ENCODE measurements around the gene TMEM106C. TPM values are rescaled to one million over a fixed set of nuclear protein-coding genes. Genes with fewer than 3 reads are reported as not detected.

Gene TMEM106C
- total and polyA plus RNA-seq, 10 of the 15 experiments (the other 5 are each of a cell fraction or from before 2014, with no cell fraction given), result 90.2 to 280 (median 161) TPM

DNA sequence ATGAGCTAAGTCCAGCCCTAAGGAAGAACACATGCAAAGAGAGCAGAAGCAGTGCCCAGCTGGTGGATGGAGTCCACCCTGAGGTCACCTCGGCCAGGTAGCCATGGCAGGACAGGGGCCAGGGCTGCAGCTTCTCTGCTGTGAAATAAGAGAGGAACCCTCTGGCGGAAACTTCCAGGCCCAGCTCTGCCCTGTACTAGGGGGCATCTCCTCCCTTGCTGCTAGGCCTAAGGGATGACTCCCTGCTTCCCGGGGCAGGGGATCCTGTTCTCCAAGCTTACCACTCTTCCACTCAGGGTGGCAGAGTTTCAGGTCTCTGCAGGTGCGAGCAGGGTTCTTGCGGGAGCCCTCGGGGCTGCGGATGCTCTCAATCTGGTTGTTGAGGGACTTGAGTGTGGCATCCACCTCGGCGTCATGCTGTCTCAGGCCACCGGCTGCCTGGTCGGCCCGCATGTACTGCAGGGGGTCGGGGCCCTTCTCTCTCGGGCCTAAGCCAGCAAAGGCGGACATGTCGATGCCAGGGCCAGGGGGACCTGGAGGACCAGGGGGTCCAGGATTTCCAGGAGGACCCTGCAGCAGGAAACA lies 11.7 kb downstream of the TMEM106C start (continued):
- TF ChIP-seq CBX3 (IDR thresholded peaks at IDR 0.05; ENCODE audit: borderline replicate concordance, low read depth), result no peak
- no peak for TF ChIP-seq KDM1A (IDR thresholded peaks at IDR 0.05; ENCODE audit: borderline replicate concordance)

DNA sequence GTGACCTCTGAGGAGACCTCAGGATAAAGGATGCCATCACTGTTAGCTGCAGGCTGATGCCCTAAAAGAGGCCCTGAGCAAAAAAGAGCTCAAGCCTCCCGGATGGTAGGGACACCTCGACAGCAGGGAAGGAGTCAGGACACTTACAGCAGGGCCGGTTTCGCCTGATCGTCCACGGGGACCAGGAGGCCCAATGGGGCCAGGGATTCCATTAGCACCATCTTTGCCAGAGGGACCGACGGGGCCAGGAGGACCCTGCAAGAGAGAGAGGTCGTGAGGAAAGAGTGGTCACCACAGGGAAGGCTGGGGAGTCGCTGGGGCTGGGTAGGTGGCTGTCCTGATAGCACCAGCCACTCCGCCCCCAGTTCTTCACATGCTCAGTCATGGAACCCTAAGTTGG lies 12.4 kb downstream of the TMEM106C start:
- FAIRE-seq (no peak), DNase-seq (ENCODE audit: low read depth, low spot score) (no peak), ATAC-seq (no peak)
- intact Hi-C loops (cut with micrococcal nuclease; ENCODE audit: unreplicated experiment) (no loop called here), in situ Hi-C loops (cut with MboI) (no loop called here)
- no peaks in the 10 kb centered on the region; a peak in 2 of 4 replicates for H3K27me3 ChIP-seq (replicated peaks in 1 of 2; ENCODE audit: control insufficient read depth in 2 of 2, insufficient read depth in 2 of 2, low read length in 1 of 2)
- H3K4me1 ChIP-seq (ENCODE audit: control insufficient read depth, insufficient read depth, low read length), result no peaks in the 10 kb centered on the region
- H3K4me2 ChIP-seq (ENCODE audit: control insufficient read depth, insufficient read depth), result no peak overlapping the region
- RAD21 ChIA-PET (ENCODE audit: unreplicated experiment), result no interaction called here
- H3K4me3 ChIP-seq, result no peak overlapping the region
- SMC1A ChIA-PET (ENCODE audit: uncharacterized antibody, unreplicated experiment), result interaction anchor here (1.1 kb wide), 1 partner anchor 9 kb away, joined by 4 read pairs; no protein-coding TSS in a partner anchor
- no peaks in the 10 kb centered on the region for H3K79me2 ChIP-seq (ENCODE audit: control insufficient read depth, insufficient read depth, low read length)
- POLR2A ChIA-PET, result no interaction called here
- no TSS peak for BruUV-seq (replicated peaks)
- TF ChIP-seq TARDBP (IDR thresholded peaks at IDR 0.05; ENCODE audit: borderline replicate concordance) (no peak), SMAD5 (IDR thresholded peaks at IDR 0.05; ENCODE audit: low read depth) (no peak)
- no peaks in the 10 kb centered on the region; the same call in 1 of the 2 replicates for H4K20me1 ChIP-seq (ENCODE audit: control insufficient read depth, insufficient read depth)
- WGBS (ENCODE audit: insufficient coverage, insufficient replicate concordance, low lambda C conversion rate, missing lambda C conversion rate), result 45% methylated on average over 11 of the region's 11 CpGs
- CTCF ChIA-PET, result interaction anchor here (1.2 kb wide), 1 partner anchor 11 kb away, joined by 4 read pairs; no protein-coding TSS in a partner anchor
- H3K36me3 ChIP-seq (ENCODE audit: control insufficient read depth in 2 of 2, insufficient read depth in 2 of 2, low read length in 1 of 2), result no peaks in the 10 kb centered on the region
- no peak overlapping the region for H3K9ac ChIP-seq (ENCODE audit: control insufficient read depth, insufficient read depth, low read length)
- no peaks in the 10 kb centered on the region for H3K9me3 ChIP-seq (replicated peaks; ENCODE audit: control insufficient read depth, insufficient read depth, low read length)
- H3K27ac ChIP-seq (ENCODE audit: control insufficient read depth, insufficient read depth), result no peak overlapping the region
- no peak overlapping the region for H2AFZ ChIP-seq (ENCODE audit: control insufficient read depth, low read depth, low read length)

DNA sequence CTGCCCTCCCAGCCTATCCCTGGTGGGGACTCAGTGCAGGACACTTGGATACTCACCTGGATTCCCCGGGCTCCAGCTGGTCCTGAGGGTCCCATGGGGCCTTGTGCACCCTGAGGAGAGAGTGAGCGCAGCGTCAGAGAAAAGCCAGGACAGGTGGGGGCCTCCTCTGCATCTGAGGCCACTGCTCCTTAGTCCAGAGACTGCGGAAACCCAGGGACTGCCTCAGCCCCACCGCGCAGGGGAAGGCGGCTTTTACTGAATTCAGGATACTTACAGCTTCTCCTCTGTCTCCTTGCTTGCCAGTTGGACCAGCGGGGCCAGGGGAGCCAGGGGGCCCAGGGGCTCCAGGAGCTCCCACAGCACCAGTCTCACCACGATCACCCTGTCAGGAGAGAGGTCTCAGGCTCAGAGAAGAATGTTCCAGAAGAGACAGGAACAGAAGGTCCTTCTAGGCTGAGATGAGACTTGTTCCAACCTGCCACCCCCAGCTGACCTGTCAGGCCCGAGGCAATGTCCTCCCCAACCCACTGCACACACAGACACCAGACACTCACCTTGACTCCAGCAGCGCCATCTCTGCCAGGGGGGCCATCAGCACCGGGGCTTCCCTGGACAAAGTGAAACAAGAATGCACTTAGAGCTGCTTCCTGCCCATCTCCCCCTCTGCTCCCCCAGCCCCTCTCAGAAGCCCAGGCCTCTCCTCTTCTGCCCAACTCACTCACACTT lies 13.8 kb downstream of the TMEM106C start:
- ATAC-seq (no peak), DNase-seq (ENCODE audit: low read depth, low spot score) (no peak), FAIRE-seq (no peak)
- H3K79me2 ChIP-seq (ENCODE audit: control insufficient read depth, insufficient read depth, low read length), result no peaks in the 10 kb centered on the region
- ChIA-PET POLR2A (no interaction called here), CTCF (interaction anchor here (1.2 kb wide), 1 partner anchor 12 kb away, joined by 4 read pairs; no protein-coding TSS in a partner anchor), RAD21 (ENCODE audit: unreplicated experiment) (no interaction called here), SMC1A (ENCODE audit: uncharacterized antibody, unreplicated experiment) (no interaction called here)
- in situ Hi-C loops (cut with MboI), result no loop called here
- TF ChIP-seq NFXL1 (IDR thresholded peaks at IDR 0.05; ENCODE audit: borderline replicate concordance), result no peak
- no peak for TF ChIP-seq SREBF1 (IDR thresholded peaks at IDR 0.05; ENCODE audit: low read length)
- no peak for TF ChIP-seq ZNF24 (IDR thresholded peaks at IDR 0.05)
- no peak for TF ChIP-seq RFX5 (IDR thresholded peaks at IDR 0.05; ENCODE audit: low read depth, low read length)
- TF ChIP-seq PAX8 (IDR thresholded peaks at IDR 0.05), result no peak
- TF ChIP-seq, protein P1, sequence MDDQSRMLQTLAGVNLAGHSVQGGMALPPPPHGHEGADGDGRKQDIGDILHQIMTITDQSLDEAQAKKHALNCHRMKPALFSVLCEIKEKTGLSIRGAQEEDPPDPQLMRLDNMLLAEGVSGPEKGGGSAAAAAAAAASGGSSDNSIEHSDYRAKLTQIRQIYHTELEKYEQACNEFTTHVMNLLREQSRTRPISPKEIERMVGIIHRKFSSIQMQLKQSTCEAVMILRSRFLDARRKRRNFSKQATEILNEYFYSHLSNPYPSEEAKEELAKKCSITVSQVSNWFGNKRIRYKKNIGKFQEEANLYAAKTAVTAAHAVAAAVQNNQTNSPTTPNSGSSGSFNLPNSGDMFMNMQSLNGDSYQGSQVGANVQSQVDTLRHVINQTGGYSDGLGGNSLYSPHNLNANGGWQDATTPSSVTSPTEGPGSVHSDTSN (IDR thresholded peaks at IDR 0.05; ENCODE audit: insufficient replicate concordance, low read depth, low read length), result no peak
- no peak for TF ChIP-seq MEF2B (IDR thresholded peaks at IDR 0.05; ENCODE audit: partially characterized antibody, poor library complexity, severe bottlenecking)
- TF ChIP-seq PAX5 (IDR thresholded peaks at IDR 0.05; ENCODE audit: borderline replicate concordance, low read depth, low read length), result no peak
- no peaks in the 10 kb centered on the region; a peak in 2 of 4 replicates for H3K27me3 ChIP-seq (replicated peaks in 1 of 2; ENCODE audit: control insufficient read depth in 2 of 2, insufficient read depth in 2 of 2, low read length in 1 of 2)
- intact Hi-C loops (cut with micrococcal nuclease; ENCODE audit: unreplicated experiment), result no loop called here
- H3K9ac ChIP-seq (ENCODE audit: control insufficient read depth, insufficient read depth, low read length), result no peak overlapping the region
- no peak overlapping the region for H3K4me2 ChIP-seq (ENCODE audit: control insufficient read depth, insufficient read depth)
- no peaks in the 10 kb centered on the region for H3K36me3 ChIP-seq (ENCODE audit: control insufficient read depth in 2 of 2, insufficient read depth in 2 of 2, low read length in 1 of 2)
- no peak overlapping the region for H2AFZ ChIP-seq (ENCODE audit: control insufficient read depth, low read depth, low read length)
- H3K27ac ChIP-seq (ENCODE audit: control insufficient read depth, insufficient read depth), result no peak overlapping the region
- H3K9me3 ChIP-seq (replicated peaks; ENCODE audit: control insufficient read depth, insufficient read depth, low read length), result no peaks in the 10 kb centered on the region
- H3K4me1 ChIP-seq (ENCODE audit: control insufficient read depth, insufficient read depth, low read length), result no peaks in the 10 kb centered on the region
- WGBS (ENCODE audit: insufficient coverage, insufficient replicate concordance, low lambda C conversion rate, missing lambda C conversion rate), result 47% methylated on average over 12 of the region's 12 CpGs
- no peaks in the 10 kb centered on the region; the same call in 1 of the 2 replicates for H4K20me1 ChIP-seq (ENCODE audit: control insufficient read depth, insufficient read depth)
- no TSS peak for BruUV-seq (replicated peaks)
- H3K4me3 ChIP-seq, result no peak overlapping the region

All from GM12878 (cell line).